T47D (cell line): ENCODE data around the gene RPL29.
"Not testable (repeated sequence)": the region's sequence is repeated elsewhere in the genome, so short reads cannot be mapped to it uniquely, and the experiment has no call there.

Experiments used
- DNase-seq, 2 experiments: peaks; one replicate each; pipeline versions ENCODE4 v3.0.0 to v3.0.0-alpha.2; 2011 to 2012; ENCODE audit warnings: low read depth in 1 of 2, low spot score in 1 of 2
- JUND ChIP-seq: IDR thresholded peaks from 2 replicates; pipeline ENCODE4 v1.6.1; 2012; ENCODE audit warnings: low read depth
- in situ Hi-C: cut with HindIII; loops from 2 replicates; pipeline ENCODE4 v1.10.0; 2016; ENCODE audit warnings: low sequenced_read_pairs, low pct_unique_long_range_greater_than_20kb

The RPL29 gene

GRCh38 chr3:52034212-52034611 is 38.5 kb upstream of the RPL29 start:
- in situ Hi-C loops: no loop called here
- DNase-seq: no peak
- no peak for TF ChIP-seq JUND

GRCh38 chr3:52033748-52034147 is 38.1 kb upstream of the RPL29 start:
- in situ Hi-C loops, DNase-seq: not testable (repeated sequence)

- no peak for DNase-seq
- in situ Hi-C loops: no loop called here
- TF ChIP-seq JUND: no peak
Observed at GRCh38 chr3:52032702-52033408, 37.2 kb upstream of the RPL29 start.

GRCh38 chr3:52031896-52032295 is 36.2 kb upstream of the RPL29 start:
- in situ Hi-C loops: no loop called here

GRCh38 chr3:52030714-52031310 is 35.1 kb upstream of the RPL29 start:
- TF ChIP-seq JUND: no peak
- in situ Hi-C loops: no loop called here
- no peak for DNase-seq

More at GRCh38 chr3:52031896-52032295, 36.2 kb upstream of the RPL29 start:
- no peak for DNase-seq
- TF ChIP-seq JUND: no peak

GRCh38 chr3:52029535-52029934 is 33.8 kb upstream of the RPL29 start:
- no peak for TF ChIP-seq JUND
- no peak for DNase-seq
- in situ Hi-C loops: no loop called here

GRCh38 chr3:52029053-52029452 is 33.4 kb upstream of the RPL29 start:
- DNase-seq: no peak
- in situ Hi-C loops: no loop called here
- TF ChIP-seq JUND: no peak

- in situ Hi-C loops: no loop called here
- no peak for TF ChIP-seq JUND
- no peak for DNase-seq
Observed at GRCh38 chr3:52028572-52028971, 32.9 kb upstream of the RPL29 start.

- in situ Hi-C loops: no loop called here
- TF ChIP-seq JUND: no peak
- no peak for DNase-seq
Observed at GRCh38 chr3:52026041-52026440, 30.3 kb upstream of the RPL29 start.

GRCh38 chr3:52025453-52025852 is 29.8 kb upstream of the RPL29 start:
- TF ChIP-seq JUND: no peak
- in situ Hi-C loops: no loop called here
- DNase-seq: no peak

GRCh38 chr3:52024765-52025452 is 29.2 kb upstream of the RPL29 start:
- DNase-seq: no peak
- in situ Hi-C loops: no loop called here
- TF ChIP-seq JUND: no peak

GRCh38 chr3:52023860-52024764 is 28.4 kb upstream of the RPL29 start:
- DNase-seq: no peak

More at GRCh38 chr3:52023860-52024764, 28.4 kb upstream of the RPL29 start:
- in situ Hi-C loops: no loop called here
- TF ChIP-seq JUND: no peak
